HG03097 (cell line): ENCODE measurements around the gene PRKCE.

ENCODE experiments used
- ATAC-seq: cut with Tn5 transposase; IDR thresholded peaks from one replicate; pipeline ENCODE4 v1.9.1; 2021; ENCODE audit not compliant: unreplicated experiment, low FRiP score

The PRKCE gene

GRCh38 chr2:46146866-46147502 is 495.5 kb downstream of the PRKCE start:
- ATAC-seq, result no peak

GRCh38 chr2:46147626-46148368 is 496.3 kb downstream of the PRKCE start:
- no peak for ATAC-seq

- ATAC-seq, result no peak
These were observed 496.9 kb downstream of the PRKCE start for GRCh38 chr2:46148369-46148736.

- no peak for ATAC-seq
These were observed 499.0 kb downstream of the PRKCE start for GRCh38 chr2:46150445-46150955.

GRCh38 chr2:46151577-46151976 is 500.1 kb downstream of the PRKCE start:
- ATAC-seq, result no peak

GRCh38 chr2:46153996-46154753 is 502.7 kb downstream of the PRKCE start:
- no peak for ATAC-seq

- ATAC-seq, result no peak
These were observed 505.8 kb downstream of the PRKCE start for GRCh38 chr2:46157072-46157965.

GRCh38 chr2:46157966-46158310 is 506.5 kb downstream of the PRKCE start:
- ATAC-seq, result no peak

- no peak for ATAC-seq
These were observed 507.2 kb downstream of the PRKCE start for GRCh38 chr2:46158661-46159060.

GRCh38 chr2:46160326-46160725 is 508.9 kb downstream of the PRKCE start:
- ATAC-seq, result no peak

GRCh38 chr2:46161315-46161714 is 509.8 kb downstream of the PRKCE start:
- ATAC-seq, result no peak

- no peak for ATAC-seq
These were observed 510.4 kb downstream of the PRKCE start for GRCh38 chr2:46161911-46162310.

- no peak for ATAC-seq
These were observed 511.0 kb downstream of the PRKCE start for GRCh38 chr2:46162329-46163097.

- ATAC-seq, result no peak
These were observed 511.6 kb downstream of the PRKCE start for GRCh38 chr2:46163098-46163430.

GRCh38 chr2:46163804-46164528 is 512.5 kb downstream of the PRKCE start:
- no peak for ATAC-seq

GRCh38 chr2:46164529-46165301 is 513.2 kb downstream of the PRKCE start:
- no peak for ATAC-seq

GRCh38 chr2:46165916-46166315 is 514.4 kb downstream of the PRKCE start:
- no peak for ATAC-seq

GRCh38 chr2:46167406-46167805 is 515.9 kb downstream of the PRKCE start:
- ATAC-seq, result no peak

GRCh38 chr2:46167924-46168323 is 516.4 kb downstream of the PRKCE start:
- ATAC-seq, result no peak
